GM06990 (cell line): ENCODE measurements around the gene GABRR1.

Experiments used
- DNase-seq: peaks from one replicate; pipeline ENCODE4 v3.0.0-alpha.2; 2011; ENCODE audit not compliant: insufficient read length; ENCODE audit errors: extremely low read depth
- H3K27me3 ChIP-seq: replicated peaks from 2 replicates; pipeline ENCODE4 v1.6.0; 2011; ENCODE audit warnings: low read length; ENCODE audit not compliant: control insufficient read depth, insufficient read depth
- H3K36me3 ChIP-seq: 2 replicates; pipeline ENCODE4 v1.5.1; 2011; ENCODE audit warnings: low read length; ENCODE audit not compliant: control insufficient read depth, insufficient read depth
- H3K4me3 ChIP-seq: replicated peaks from 2 replicates; pipeline ENCODE4 v1.5.1; 2011; ENCODE audit warnings: low read depth, mild to moderate bottlenecking, control low read depth, low read length
- CTCF ChIP-seq: IDR thresholded peaks from 2 replicates; pipeline ENCODE4 v1.5.1; 2011; ENCODE audit warnings: low read length, control low read depth, mild to moderate bottlenecking, inconsistent platforms; ENCODE audit not compliant: insufficient read depth, poor library complexity, severe bottlenecking

Gene GABRR1

GRCh38 chr6:89217299-89217910, at the start of gene GABRR1:
TSS of gene GABRR1 (minus strand) at chr6:89217358. CDS start at chr6:89217322, 36 bp downstream.
- TF ChIP-seq CTCF: no peak
- no peaks in the 10 kb centered on the region; the same call in 1 of the 2 replicates for H3K27me3 ChIP-seq
- H3K36me3 ChIP-seq: no peaks in the 10 kb centered on the region
- no peak within 1 kb of the TSS for H3K4me3 ChIP-seq
- no peak for DNase-seq

- H3K4me3 ChIP-seq: no peak overlapping the region
- no peaks in the 10 kb centered on the region for H3K36me3 ChIP-seq
- no peak for DNase-seq
- no peak for TF ChIP-seq CTCF
- no peaks in the 10 kb centered on the region for H3K27me3 ChIP-seq
Measured at GRCh38 chr6:89264296-89264695, 47.1 kb upstream of the GABRR1 start.

- Histone ChIP-seq H3K36me3 (no peaks in the 10 kb centered on the region), H3K27me3 (no peaks in the 10 kb centered on the region), H3K4me3 (no peak overlapping the region)
- TF ChIP-seq CTCF: no peak
- no peak for DNase-seq
Measured at GRCh38 chr6:89260832-89261231, 43.7 kb upstream of the GABRR1 start.

GRCh38 chr6:89260310-89260709, 43.2 kb upstream of the GABRR1 start:
- no peaks in the 10 kb centered on the region for H3K36me3 ChIP-seq
- TF ChIP-seq CTCF: no peak
- no peak for DNase-seq
- H3K4me3 ChIP-seq: no peak overlapping the region
- H3K27me3 ChIP-seq: no peaks in the 10 kb centered on the region

GRCh38 chr6:89258912-89259311, 41.8 kb upstream of the GABRR1 start:
- Histone ChIP-seq H3K36me3 (no peaks in the 10 kb centered on the region), H3K27me3 (no peaks in the 10 kb centered on the region), H3K4me3 (no peak overlapping the region)
- no peak for DNase-seq
- no peak for TF ChIP-seq CTCF

GRCh38 chr6:89257781-89258180, 40.6 kb upstream of the GABRR1 start:
- Histone ChIP-seq H3K4me3 (no peak overlapping the region), H3K27me3 (no peaks in the 10 kb centered on the region), H3K36me3 (no peaks in the 10 kb centered on the region)
- TF ChIP-seq CTCF: no peak
- no peak for DNase-seq
